Colonic mucosa (tissue), 4 donors: ENCODE data around the gene DDR2. TPM values are rescaled to one million over a fixed set of nuclear protein-coding genes. Genes with fewer than 3 reads are reported as not detected.
A peak's percentile ranks its signal among the peaks of the same experiment; 100 is the strongest.

Source experiments
- DNase-seq: peaks from one replicate; pipeline ENCODE4 v3.0.0-alpha.2; 2020
- H3K27ac ChIP-seq: fragments of 200-600 bp; one replicate; pipeline ENCODE4 v1.8.0; 2021
- H3K27me3 ChIP-seq: fragments of 200-600 bp; one replicate; pipeline ENCODE4 v1.8.0; 2021
- H3K36me3 ChIP-seq: fragments of 200-600 bp; one replicate; pipeline ENCODE4 v1.8.0; 2021
- H3K4me1 ChIP-seq: fragments of 200-600 bp; one replicate; pipeline ENCODE4 v1.8.0; 2021; ENCODE audit warnings: mild to moderate bottlenecking
- H3K4me3 ChIP-seq: fragments of 200-600 bp; one replicate; pipeline ENCODE4 v1.8.0; 2021
- H3K9ac ChIP-seq, 2 donors: one replicate each; pipeline ENCODE4 v1.7.0; 2013; ENCODE audit warnings: control low read depth in 2 of 2, low read depth in 2 of 2, low read length in 2 of 2
- H3K9me3 ChIP-seq: fragments of 200-600 bp; one replicate; pipeline ENCODE4 v1.8.0; 2021
- intact Hi-C: fragments of 100-400 bp; cut with DNase I; formaldehyde crosslinking; loops from one replicate; pipeline ENCODE4 v1.14.1; 2022
- total RNA-seq, 2 donors: library from RNA; stranded (reverse); fragmentation: NEBNext Ultra II Directional in 1 of 2; extraction: Animal tissue kit (Norgen Biotek cat#: 25700) in 1 of 2; gene quantifications; one replicate each; pipeline ENCODE4 v1.2.1, GENCODE V29; 2021
- TF ChIP-seq, protein P1 (sequence below): fragments of 200-600 bp; IDR thresholded peaks from one replicate; pipeline ENCODE4 v1.8.0; 2022; ENCODE audit warnings: antibody characterized with exemption, mild to moderate bottlenecking
- donor health status: healthy.
- donor health status: DM: no; HTN: no; CAD: no.
- donor health status: DM: no; HTN: no; CAD: no.

Gene DDR2
- total RNA-seq, 2 donors from 2014 or later: 7.6 to 26.5 TPM

DNA sequence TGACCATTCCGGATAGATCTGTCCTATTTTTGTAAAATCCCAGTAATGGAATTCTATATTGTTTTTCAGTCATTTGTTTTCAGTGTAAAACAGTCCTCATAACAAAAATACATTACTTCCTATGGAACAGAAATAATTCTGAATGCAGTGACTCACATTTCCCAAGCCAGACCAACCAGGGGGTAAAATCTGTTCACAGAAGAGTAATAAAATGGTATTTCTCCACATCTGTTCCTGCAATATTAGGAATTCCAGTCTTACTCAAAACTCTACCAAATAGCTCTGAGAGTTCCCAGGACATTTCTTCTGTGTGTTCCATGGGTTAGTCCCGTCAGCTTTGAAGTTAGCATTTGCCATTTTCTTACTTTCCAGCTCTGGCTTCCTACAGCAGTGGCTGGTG, 2.6 kb upstream of the DDR2 start:
- intact Hi-C loops: loop anchor here (1.0 to 5.0 kb wide), 2 partner anchors 11 to 48 kb away; no protein-coding TSS in a partner anchor
- no peaks in the 10 kb centered on the region for H3K27me3 ChIP-seq
- no peak overlapping the region for H3K4me3 ChIP-seq
- no peak for DNase-seq
- H3K27ac ChIP-seq: no peak overlapping the region
- TF ChIP-seq, protein P1, sequence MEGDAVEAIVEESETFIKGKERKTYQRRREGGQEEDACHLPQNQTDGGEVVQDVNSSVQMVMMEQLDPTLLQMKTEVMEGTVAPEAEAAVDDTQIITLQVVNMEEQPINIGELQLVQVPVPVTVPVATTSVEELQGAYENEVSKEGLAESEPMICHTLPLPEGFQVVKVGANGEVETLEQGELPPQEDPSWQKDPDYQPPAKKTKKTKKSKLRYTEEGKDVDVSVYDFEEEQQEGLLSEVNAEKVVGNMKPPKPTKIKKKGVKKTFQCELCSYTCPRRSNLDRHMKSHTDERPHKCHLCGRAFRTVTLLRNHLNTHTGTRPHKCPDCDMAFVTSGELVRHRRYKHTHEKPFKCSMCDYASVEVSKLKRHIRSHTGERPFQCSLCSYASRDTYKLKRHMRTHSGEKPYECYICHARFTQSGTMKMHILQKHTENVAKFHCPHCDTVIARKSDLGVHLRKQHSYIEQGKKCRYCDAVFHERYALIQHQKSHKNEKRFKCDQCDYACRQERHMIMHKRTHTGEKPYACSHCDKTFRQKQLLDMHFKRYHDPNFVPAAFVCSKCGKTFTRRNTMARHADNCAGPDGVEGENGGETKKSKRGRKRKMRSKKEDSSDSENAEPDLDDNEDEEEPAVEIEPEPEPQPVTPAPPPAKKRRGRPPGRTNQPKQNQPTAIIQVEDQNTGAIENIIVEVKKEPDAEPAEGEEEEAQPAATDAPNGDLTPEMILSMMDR: no peak
- H3K9me3 ChIP-seq: no peaks in the 10 kb centered on the region
- H3K4me1 ChIP-seq: no peaks in the 10 kb centered on the region
- H3K9ac ChIP-seq: no peak overlapping the region
- no peaks in the 10 kb centered on the region for H3K36me3 ChIP-seq

DNA sequence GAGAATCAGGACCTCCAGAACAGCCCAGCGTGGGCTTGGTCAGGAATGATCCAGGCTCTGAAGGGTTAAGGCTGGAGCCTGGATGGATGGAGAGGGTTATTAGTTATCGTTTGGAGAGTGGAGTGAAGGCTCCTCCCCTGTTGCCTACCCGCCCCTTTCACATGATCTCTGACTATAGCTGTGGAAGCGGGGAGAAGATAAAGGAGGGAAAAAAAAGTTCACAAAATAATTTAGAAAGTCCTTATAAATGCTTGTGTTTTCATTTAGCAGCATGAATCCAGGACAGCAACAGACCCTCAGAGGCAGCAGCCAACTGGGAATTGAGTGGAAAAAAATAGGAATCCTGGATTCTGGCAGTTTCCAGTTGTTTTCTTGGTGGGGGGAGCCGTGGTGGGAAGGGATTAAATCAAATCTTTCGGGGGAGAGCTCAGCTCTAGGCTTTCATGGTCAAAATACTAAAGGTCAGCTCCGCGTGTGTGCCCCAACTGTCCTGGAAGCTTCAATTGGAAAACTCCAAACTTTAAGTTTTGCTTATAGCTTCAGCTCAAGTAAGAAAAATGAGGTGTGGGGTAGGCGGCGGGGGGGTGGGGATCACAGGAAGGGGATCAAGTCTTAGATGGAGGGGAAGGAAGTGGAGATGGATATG, 595 bp upstream of the DDR2 start:
- TF ChIP-seq, protein P1: no peak
- no peaks in the 10 kb centered on the region for H3K36me3 ChIP-seq
- H3K4me1 ChIP-seq: no peaks in the 10 kb centered on the region
- intact Hi-C loops: loop anchor here (5.0 kb wide), 1 partner anchor 46 kb away; no protein-coding TSS in a partner anchor
- H3K9ac ChIP-seq: no peak overlapping the region
- peak overlapping the region; percentile 73 for H3K27ac ChIP-seq
- no peak for DNase-seq
- H3K4me3 ChIP-seq: peak overlapping the region; percentile 18
- no peaks in the 10 kb centered on the region for H3K9me3 ChIP-seq
- no peaks in the 10 kb centered on the region for H3K27me3 ChIP-seq

DNA sequence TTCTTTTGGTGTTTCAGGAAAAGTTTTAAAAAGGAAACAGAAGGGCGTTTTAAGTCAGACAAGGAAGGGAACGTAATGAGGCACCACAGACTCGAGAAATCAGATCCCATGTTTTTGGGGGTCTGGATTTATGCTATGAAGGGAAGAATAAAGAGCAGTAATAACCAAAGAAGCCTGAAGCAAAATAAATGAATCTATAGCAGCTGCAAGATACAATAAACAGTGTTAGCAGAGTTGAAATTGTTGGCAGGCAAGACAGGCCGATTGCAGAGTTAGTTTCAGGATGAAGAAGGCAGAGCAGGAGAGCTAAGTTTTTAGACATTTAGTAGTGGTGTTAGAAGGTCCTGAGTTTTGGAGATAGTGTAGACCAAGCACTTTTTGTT, 425 bp downstream of the DDR2 start:
- H3K27ac ChIP-seq: peak overlapping the region; percentile 73
- H3K36me3 ChIP-seq: no peaks in the 10 kb centered on the region
- no peaks in the 10 kb centered on the region for H3K9me3 ChIP-seq
- peak overlapping the region; percentile 18 for H3K4me3 ChIP-seq
- H3K27me3 ChIP-seq: no peaks in the 10 kb centered on the region
- intact Hi-C loops: loop anchor here (5.0 kb wide), 1 partner anchor 45 kb away; no protein-coding TSS in a partner anchor
- peak overlapping the region; percentile 27 to 44 for H3K9ac ChIP-seq
- DNase-seq: no peak
- H3K4me1 ChIP-seq: no peaks in the 10 kb centered on the region
- TF ChIP-seq, protein P1: no peak

DNA sequence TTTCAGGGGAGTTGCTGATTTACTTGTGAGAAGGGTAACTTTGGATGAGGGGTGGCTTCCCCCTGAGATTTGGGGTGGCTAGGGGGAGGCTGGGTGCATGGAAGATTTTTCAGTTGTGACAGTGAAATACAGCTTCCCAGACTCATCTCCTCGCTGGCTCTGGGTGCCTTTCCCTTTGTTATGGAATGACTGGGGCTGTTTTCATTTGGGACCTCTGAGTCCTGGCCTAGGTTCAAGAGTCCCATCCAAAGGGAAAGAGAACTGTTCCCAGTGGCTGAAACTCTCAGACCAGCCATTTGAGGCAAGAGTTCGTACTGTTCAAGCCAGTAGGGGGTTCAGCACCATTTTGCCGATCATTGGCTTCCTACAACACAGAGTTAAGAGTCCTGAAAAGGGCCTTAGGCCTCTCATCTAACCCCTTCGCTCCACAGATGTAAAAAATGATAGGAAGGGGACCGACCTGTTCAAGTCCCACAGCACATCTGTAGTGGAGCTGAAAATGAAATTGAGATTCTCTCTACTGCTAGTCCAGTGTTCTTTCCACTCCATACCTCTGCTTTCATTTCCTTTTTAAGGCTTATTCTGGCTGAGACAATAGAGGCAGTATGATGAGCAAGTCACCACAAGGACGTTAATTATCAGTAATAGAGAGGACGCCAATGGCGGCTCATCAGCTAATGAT, 958 bp downstream of the DDR2 start:
- no peaks in the 10 kb centered on the region for H3K9me3 ChIP-seq
- no peaks in the 10 kb centered on the region for H3K4me1 ChIP-seq
- peak overlapping the region; percentile 18 for H3K4me3 ChIP-seq
- TF ChIP-seq, protein P1: no peak
- peak overlapping the region; percentile 27 to 44 for H3K9ac ChIP-seq
- H3K27me3 ChIP-seq: no peaks in the 10 kb centered on the region
- DNase-seq: no peak
- intact Hi-C loops: loop anchor here (5.0 kb wide), 1 partner anchor 44 kb away; no protein-coding TSS in a partner anchor
- peak overlapping the region; percentile 73 for H3K27ac ChIP-seq
- no peaks in the 10 kb centered on the region for H3K36me3 ChIP-seq

DNA sequence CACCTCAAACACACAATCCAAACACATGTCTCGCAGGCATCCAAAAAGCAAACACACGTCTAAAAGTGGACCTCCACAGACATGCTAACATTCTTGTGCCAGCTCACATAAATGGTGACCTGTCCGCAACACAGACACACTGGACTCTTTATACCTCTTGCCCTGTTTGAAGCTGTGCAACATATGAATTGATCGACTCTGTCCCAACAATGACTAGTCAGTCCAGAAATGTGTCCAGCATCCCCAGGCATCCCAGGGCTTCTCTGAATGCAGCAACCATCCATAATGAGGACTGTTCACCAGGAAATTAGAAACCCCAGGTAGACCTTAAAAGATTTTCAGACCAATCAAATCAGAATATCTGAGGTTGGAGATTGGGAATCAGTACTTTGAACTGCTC, 3.2 kb downstream of the DDR2 start:
- no peak overlapping the region for H3K4me3 ChIP-seq
- no peaks in the 10 kb centered on the region for H3K9me3 ChIP-seq
- TF ChIP-seq, protein P1: no peak
- H3K9ac ChIP-seq: no peak overlapping the region
- H3K27me3 ChIP-seq: no peaks in the 10 kb centered on the region
- intact Hi-C loops: no loop called here
- no peak overlapping the region for H3K27ac ChIP-seq
- H3K36me3 ChIP-seq: no peaks in the 10 kb centered on the region
- no peak for DNase-seq
- no peaks in the 10 kb centered on the region for H3K4me1 ChIP-seq
